NK-92 treated with Interleukin-12 subunit alpha and Interleukin-12 subunit beta, amount 100 ng/mL, for 24 hours (cell line): ENCODE data around the gene LTBP4.
A peak's percentile ranks its signal among the peaks of the same experiment; 100 is the strongest.
"Not testable (repeated sequence)": the region's sequence is repeated elsewhere in the genome, so short reads cannot be mapped to it uniquely, and the experiment has no call there.

Experiments used
- DNase-seq: peaks from one replicate; lab custom pipeline; 2025; lab: John Stamatoyannopoulos, UW

LTBP4 gene

GRCh38 chr19:40630571-40631160, 29.5 kb downstream of the LTBP4 start:
- no peak for DNase-seq

- no peak for DNase-seq
Observed at GRCh38 chr19:40632311-40633036, 31.3 kb downstream of the LTBP4 start.

- no peak for DNase-seq
Observed at GRCh38 chr19:40633207-40633606, 32.0 kb downstream of the LTBP4 start.

- no peak for DNase-seq
Observed at GRCh38 chr19:40638327-40638726, 37.2 kb downstream of the LTBP4 start.

- no peak for DNase-seq
Observed at GRCh38 chr19:40639638-40639982, 38.4 kb downstream of the LTBP4 start.

- DNase-seq, result no peak
Observed at GRCh38 chr19:40640744-40641143, 39.6 kb downstream of the LTBP4 start.

- DNase-seq, result no peak
Observed at GRCh38 chr19:40641281-40641680, 40.1 kb downstream of the LTBP4 start.

- no peak for DNase-seq
Observed at GRCh38 chr19:40642051-40642706, 41.0 kb downstream of the LTBP4 start.

GRCh38 chr19:40642757-40643305, 41.7 kb downstream of the LTBP4 start:
- no peak for DNase-seq

- no peak for DNase-seq
Observed at GRCh38 chr19:40646743-40647254, 45.6 kb downstream of the LTBP4 start.

GRCh38 chr19:40649903-40650675, 48.9 kb downstream of the LTBP4 start:
- not testable (repeated sequence) for DNase-seq

GRCh38 chr19:40650749-40651305, 49.7 kb downstream of the LTBP4 start:
- DNase-seq, result no peak

- not testable (repeated sequence) for DNase-seq
Observed at GRCh38 chr19:40652303-40652702, 51.1 kb downstream of the LTBP4 start.

GRCh38 chr19:40655684-40656083, 54.5 kb downstream of the LTBP4 start:
- not testable (repeated sequence) for DNase-seq

GRCh38 chr19:40658031-40658430, 56.9 kb downstream of the LTBP4 start:
- DNase-seq, result no peak

GRCh38 chr19:40659116-40659515, 57.9 kb downstream of the LTBP4 start:
- no peak for DNase-seq

GRCh38 chr19:40659566-40659965, 58.4 kb downstream of the LTBP4 start:
- DNase-seq, result no peak

GRCh38 chr19:40661616-40662015, 60.4 kb downstream of the LTBP4 start:
- DNase-seq, result no peak

- DNase-seq, result peak; percentile 80
Observed at GRCh38 chr19:40662925-40663694, 61.9 kb downstream of the LTBP4 start.

- DNase-seq, result no peak
Observed at GRCh38 chr19:40663695-40664692, 62.8 kb downstream of the LTBP4 start.
